Natural killer cell treated with Interleukin-12 subunit alpha and Interleukin-12 subunit beta and Interleukin-15 and Interleukin-18, amount 100 ng/mL, for 72 hours (primary cell): Measurements from ENCODE around the gene ZNF135. TPM values are rescaled to one million over a fixed set of nuclear protein-coding genes. Genes with fewer than 3 reads are reported as not detected.

Experiments used
- ATAC-seq, 2 donors: fragments of 150-1000 bp; cut with Tn5 transposase in 1 of 2; sonication (Bioruptor Pico), chemical (Tn5 transposase) in 1 of 2; 2 replicates each; pipeline ENCODE4 v1.10.0; 2021
- DNase-seq: peaks from one replicate; pipeline ENCODE4 v3.0.0; 2022; ENCODE audit warnings: low spot score
- H3K27ac Mint-ChIP-seq, 2 donors: 1 replicate in 1 of 2; 2 replicates in 1 of 2; pipeline ENCODE4 v1.8.0; 2022; ENCODE audit warnings: mixed read lengths in 2 of 2, mild to moderate bottlenecking in 1 of 2, moderate library complexity in 1 of 2
- H3K27me3 Mint-ChIP-seq, 2 donors: 1 replicate in 1 of 2; 2 replicates in 1 of 2; pipeline ENCODE4 v1.8.0; 2022; ENCODE audit warnings: mixed read lengths in 2 of 2
- H3K36me3 Mint-ChIP-seq: one replicate; pipeline ENCODE4 v1.8.0; 2022; ENCODE audit warnings: mixed read lengths
- H3K4me1 Mint-ChIP-seq, 2 donors: 1 replicate in 1 of 2; 2 replicates in 1 of 2; pipeline ENCODE4 v1.8.0; 2022; ENCODE audit warnings: low read depth in 2 of 2, mixed read lengths in 2 of 2, mild to moderate bottlenecking in 1 of 2
- H3K4me3 Mint-ChIP-seq: one replicate; pipeline ENCODE4 v1.8.0; 2022; ENCODE audit warnings: mixed read lengths
- H3K9me3 Mint-ChIP-seq: 2 replicates; pipeline ENCODE4 v1.8.0; 2022; ENCODE audit warnings: mixed read lengths
- total RNA-seq, 2 donors: library from RNA; stranded (reverse); gene quantifications; one replicate each; pipeline ENCODE4 v1.2.3, GENCODE V29; 2022

Gene ZNF135
- total RNA-seq, 2 donors from 2014 or later = 0.20 to 1.4 TPM

DNA sequence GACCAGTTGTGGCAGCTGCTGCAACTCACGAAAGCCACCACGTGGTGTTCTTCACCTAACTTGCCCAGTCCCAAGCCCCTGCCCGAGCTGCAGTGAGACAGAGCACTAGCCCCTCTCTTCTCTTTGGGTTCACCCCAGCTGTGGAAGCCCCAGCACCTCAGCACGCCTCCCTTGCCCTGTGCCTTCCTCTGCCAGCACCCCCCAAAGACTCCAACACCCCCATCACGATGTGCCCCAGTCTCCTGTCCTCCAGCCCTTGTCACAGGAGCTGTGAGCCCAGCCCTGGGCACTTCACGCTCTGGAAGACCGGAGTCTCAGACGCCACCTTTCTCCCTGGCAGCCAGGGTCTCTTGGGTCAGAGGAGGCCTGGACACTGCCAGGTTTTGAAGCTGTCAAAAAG, 2.2 kb upstream of the ZNF135 start:
- ATAC-seq = no peak
- Mint-ChIP-seq H3K27me3 (peaks cover 0 to 12% of the 10 kb centered on the region in 2 donors), H3K4me3 (no peak overlapping the region), H3K27ac (no peak overlapping the region), H3K4me1 (peaks cover 0 to 14% of the 10 kb centered on the region in 2 donors), H3K36me3 (peaks cover 7% of the 10 kb centered on the region), H3K9me3 (peaks cover 16% of the 10 kb centered on the region)
- DNase-seq = no peak

DNA sequence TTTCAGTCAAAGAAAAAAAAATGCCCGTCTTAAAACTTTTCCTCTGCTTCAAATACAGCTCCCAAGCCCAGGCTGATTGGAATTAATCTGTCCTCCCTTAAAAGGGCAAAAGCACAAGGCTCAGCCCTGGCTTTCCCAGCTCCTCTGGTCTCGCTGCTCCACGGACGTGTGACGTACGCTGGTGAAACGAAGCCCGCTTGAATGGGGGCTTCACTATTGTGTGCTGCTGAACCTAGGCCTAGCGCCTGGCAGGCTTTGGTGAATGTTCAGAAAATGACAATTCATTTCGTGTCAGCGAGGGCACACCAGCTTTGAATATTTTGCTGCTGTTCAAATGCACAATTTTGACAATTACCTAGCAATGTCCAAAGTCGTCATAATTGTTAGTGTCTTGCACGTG, 615 bp upstream of the ZNF135 start:
- H3K27me3 Mint-ChIP-seq = peaks cover 0 to 12% of the 10 kb centered on the region in 2 donors
- peaks cover 0 to 14% of the 10 kb centered on the region in 2 donors for H3K4me1 Mint-ChIP-seq
- peaks cover 8% of the 10 kb centered on the region for H3K36me3 Mint-ChIP-seq
- H3K4me3 Mint-ChIP-seq = peak overlapping the region; percentile 79
- ATAC-seq (no peak), DNase-seq (no peak)
- peak overlapping the region in 1 of 2 donors; percentile 62 for H3K27ac Mint-ChIP-seq
- H3K9me3 Mint-ChIP-seq = peaks cover 16% of the 10 kb centered on the region

GRCh38 chr19:58059671-58060078, 593 bp downstream of the ZNF135 start:
- Mint-ChIP-seq H3K9me3 (peaks cover 20% of the 10 kb centered on the region), H3K27ac (no peak overlapping the region), H3K4me3 (peak overlapping the region; percentile 66), H3K27me3 (peaks cover 0 to 12% of the 10 kb centered on the region in 2 donors), H3K4me1 (peaks cover 0 to 14% of the 10 kb centered on the region in 2 donors), H3K36me3 (peaks cover 13% of the 10 kb centered on the region)
- ATAC-seq = peak in 1 of 2 donors; percentile 19
- DNase-seq = no peak

DNA sequence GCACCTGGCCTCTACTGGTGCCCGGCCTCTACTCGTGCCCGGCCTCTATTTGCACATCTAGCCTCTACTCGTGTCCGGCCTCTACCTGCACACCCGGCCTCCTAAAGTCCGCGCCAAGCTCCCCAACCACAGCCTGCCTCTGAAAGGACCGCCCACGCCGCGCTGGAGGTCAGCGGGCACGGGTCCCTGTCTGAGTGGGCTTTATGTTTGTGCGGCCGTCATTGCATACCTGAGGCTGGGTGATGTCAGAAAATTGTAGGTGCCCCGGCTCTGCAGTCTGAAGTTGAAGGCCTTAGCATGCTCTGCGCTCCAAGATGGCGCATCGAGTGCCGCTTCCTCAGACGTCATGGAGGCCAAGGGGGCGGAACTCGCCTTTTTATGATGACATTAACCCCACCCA, 1.1 kb downstream of the ZNF135 start:
- Mint-ChIP-seq H3K4me1 (peaks cover 0 to 12% of the 10 kb centered on the region in 2 donors), H3K4me3 (peak overlapping the region; percentile 66)
- no peak for ATAC-seq

DNA sequence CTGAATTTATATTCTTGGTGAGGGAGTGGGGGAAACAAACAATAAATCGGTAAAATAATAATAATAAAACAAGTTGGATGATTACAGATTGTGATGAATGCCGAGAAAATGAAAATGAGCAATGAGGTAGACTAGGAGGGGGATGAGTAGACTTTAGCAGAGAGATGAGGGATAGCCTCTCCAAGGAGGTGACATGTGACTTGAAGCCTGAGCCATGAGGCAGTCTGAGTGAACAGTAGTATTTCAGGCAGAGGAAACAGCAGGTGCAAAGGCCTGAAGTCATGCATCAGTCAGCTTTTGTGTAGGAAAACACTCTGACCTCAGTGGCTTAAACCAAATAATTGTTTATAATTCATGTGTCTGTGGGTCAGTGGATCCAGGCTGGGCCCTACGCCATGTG, 4.6 kb downstream of the ZNF135 start:
- Mint-ChIP-seq H3K9me3 (peaks cover 23% of the 10 kb centered on the region), H3K36me3 (peaks cover 40% of the 10 kb centered on the region), H3K27me3 (no peaks in the 10 kb centered on the region), H3K27ac (no peak overlapping the region), H3K4me3 (no peak overlapping the region), H3K4me1 (peaks cover 0 to 4% of the 10 kb centered on the region in 2 donors)
- no peak for DNase-seq
- no peak for ATAC-seq

More for the DNA sequence above, 1.1 kb downstream of the ZNF135 start:
- Mint-ChIP-seq H3K36me3 (peaks cover 13% of the 10 kb centered on the region), H3K27me3 (peaks cover 0 to 11% of the 10 kb centered on the region in 2 donors), H3K27ac (no peak overlapping the region), H3K9me3 (peaks cover 18% of the 10 kb centered on the region)
- DNase-seq = no peak

DNA sequence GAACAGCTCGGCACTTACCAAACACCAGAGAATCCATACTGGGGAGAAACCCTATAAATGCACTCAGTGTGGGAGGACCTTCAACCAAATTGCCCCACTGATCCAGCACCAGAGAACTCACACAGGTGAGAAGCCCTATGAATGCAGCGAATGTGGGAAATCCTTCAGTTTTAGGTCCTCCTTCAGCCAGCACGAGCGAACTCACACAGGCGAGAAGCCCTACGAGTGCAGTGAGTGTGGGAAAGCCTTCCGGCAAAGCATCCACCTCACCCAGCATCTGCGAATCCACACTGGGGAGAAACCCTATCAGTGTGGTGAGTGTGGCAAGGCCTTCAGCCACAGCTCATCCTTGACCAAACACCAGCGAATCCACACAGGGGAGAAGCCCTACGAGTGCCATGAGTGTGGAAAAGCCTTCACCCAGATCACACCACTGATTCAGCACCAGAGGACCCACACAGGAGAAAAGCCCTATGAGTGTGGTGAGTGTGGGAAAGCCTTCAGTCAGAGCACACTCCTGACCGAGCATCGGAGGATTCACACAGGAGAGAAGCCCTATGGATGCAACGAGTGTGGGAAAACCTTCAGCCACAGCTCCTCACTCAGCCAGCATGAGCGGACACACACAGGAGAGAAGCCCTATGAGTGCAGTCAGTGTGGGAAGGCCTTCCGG, 8.3 kb downstream of the ZNF135 start:
- no peaks in the 10 kb centered on the region for H3K27me3 Mint-ChIP-seq
- ATAC-seq (no peak), DNase-seq (no peak)
- H3K9me3 Mint-ChIP-seq = peaks cover 29% of the 10 kb centered on the region
- no peak overlapping the region for H3K4me3 Mint-ChIP-seq
- no peaks in the 10 kb centered on the region for H3K4me1 Mint-ChIP-seq
- H3K27ac Mint-ChIP-seq = no peak overlapping the region
- peaks cover 39% of the 10 kb centered on the region for H3K36me3 Mint-ChIP-seq

GRCh38 chr19:58079792-58080191, 20.7 kb downstream of the ZNF135 start:
- ATAC-seq = no peak
- H3K9me3 Mint-ChIP-seq = peaks cover 19% of the 10 kb centered on the region

DNA sequence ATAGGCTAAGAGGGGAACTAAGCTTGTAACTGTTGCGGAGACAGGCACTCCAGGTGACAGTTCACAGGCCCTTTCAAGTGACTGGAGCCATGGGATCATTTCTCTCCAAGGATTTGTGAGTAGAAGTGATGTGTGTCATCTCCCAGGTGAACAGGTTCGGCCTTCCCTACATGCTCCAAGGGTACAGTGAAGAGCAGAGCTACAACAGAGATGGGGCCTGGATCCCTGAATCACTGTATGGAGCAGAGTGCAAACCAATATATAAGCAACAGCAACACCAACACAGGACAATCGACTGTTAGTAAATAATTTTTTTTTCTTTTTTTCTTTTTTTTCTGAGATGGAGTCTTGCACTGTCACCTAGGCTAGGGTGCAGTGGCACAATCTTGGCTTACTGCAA, 23.9 kb downstream of the ZNF135 start:
- Mint-ChIP-seq H3K27me3 (no peaks in the 10 kb centered on the region), H3K4me1 (no peaks in the 10 kb centered on the region), H3K9me3 (peaks cover 15% of the 10 kb centered on the region), H3K4me3 (no peak overlapping the region), H3K27ac (no peak overlapping the region), H3K36me3 (peaks cover 21% of the 10 kb centered on the region)
- ATAC-seq (no peak), DNase-seq (no peak)

More at GRCh38 chr19:58079792-58080191, 20.7 kb downstream of the ZNF135 start:
- no peak overlapping the region for H3K4me3 Mint-ChIP-seq
- no peaks in the 10 kb centered on the region for H3K4me1 Mint-ChIP-seq
- H3K27ac Mint-ChIP-seq = no peak overlapping the region
- H3K27me3 Mint-ChIP-seq = no peaks in the 10 kb centered on the region
- peaks cover 21% of the 10 kb centered on the region for H3K36me3 Mint-ChIP-seq
- DNase-seq = no peak

GRCh38 chr19:58084596-58085347, 25.7 kb downstream of the ZNF135 start:
- no peak overlapping the region for H3K4me3 Mint-ChIP-seq
- no peaks in the 10 kb centered on the region for H3K4me1 Mint-ChIP-seq
- H3K27ac Mint-ChIP-seq = no peak overlapping the region
- H3K36me3 Mint-ChIP-seq = peaks cover 21% of the 10 kb centered on the region
- no peak for DNase-seq
- H3K27me3 Mint-ChIP-seq = no peaks in the 10 kb centered on the region
- no peak for ATAC-seq
- H3K9me3 Mint-ChIP-seq = peaks cover 15% of the 10 kb centered on the region

DNA sequence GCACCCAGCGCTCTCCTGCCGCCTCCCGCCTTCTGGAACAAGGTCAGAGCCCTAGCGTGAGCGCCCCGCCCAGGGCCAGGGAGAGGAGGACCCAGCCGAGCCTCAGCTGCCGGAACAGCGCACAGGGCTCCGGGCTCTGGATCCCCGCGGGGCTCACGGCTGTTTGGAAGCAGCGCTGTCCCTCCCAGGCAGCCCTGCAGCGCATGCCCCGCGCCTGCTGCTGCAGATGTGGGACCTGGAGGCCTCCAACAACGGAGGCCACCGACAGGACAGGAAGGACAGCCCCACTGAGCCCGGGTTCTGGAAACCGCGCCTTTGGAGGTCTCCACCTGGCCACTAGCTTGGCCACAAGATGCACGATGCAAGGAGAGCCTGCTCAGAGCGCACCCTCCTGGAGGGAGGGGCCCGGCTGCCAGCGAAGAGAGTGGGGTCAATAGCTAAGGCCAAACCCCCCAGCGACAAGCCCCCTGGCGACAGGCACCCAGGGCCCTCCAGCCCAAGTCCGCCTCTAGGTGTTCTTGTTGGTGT, 26.3 kb downstream of the ZNF135 start:
- DNase-seq = no peak
- Mint-ChIP-seq H3K4me1 (no peaks in the 10 kb centered on the region), H3K4me3 (no peak overlapping the region), H3K27me3 (no peaks in the 10 kb centered on the region), H3K9me3 (peaks cover 10% of the 10 kb centered on the region), H3K36me3 (peaks cover 16% of the 10 kb centered on the region), H3K27ac (no peak overlapping the region)
- ATAC-seq = no peak

DNA sequence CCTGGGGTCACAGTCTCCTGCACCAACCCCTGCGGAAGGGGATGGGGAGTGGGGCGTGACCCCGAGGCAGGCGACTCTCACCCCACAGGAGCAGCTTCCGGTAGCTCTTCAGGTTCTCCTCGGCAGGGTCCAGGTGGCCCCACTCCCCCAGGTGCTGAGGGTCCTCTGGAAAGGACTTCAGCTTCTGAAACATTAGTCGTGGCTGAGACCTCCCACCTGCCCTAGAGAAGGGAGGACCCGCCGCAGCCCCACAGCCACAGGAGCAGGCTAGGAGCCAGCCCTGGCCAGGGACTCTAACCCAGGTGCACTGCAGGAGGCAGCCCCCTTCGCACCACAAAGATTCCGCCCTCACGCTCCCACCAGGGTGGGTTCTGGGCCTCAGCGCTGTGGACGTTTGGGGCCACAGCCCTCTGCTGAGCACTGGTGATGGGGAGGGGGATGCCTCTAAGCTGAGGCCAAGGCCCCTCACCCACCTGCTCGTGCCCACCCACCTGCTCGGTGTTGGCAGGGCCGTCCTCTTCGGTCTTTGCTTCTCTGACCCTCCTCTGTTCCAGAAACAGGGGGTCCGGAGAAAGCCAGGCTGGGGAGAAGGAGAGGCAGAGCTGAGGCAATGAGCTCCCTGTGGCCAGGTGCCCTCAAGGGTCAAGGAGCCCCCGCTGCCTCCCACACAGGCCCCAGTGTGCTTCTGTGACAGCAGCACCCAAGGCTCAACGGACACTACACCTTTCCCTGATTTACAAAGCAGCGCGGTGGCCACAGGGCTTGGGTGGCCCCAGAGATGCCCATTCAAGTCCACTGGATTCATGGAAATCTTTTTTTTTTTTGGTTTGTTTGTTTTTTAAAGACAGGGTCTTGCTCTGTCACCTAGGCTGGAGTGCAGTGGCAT, 28.0 kb downstream of the ZNF135 start:
- ATAC-seq (no peak), DNase-seq (no peak)
- H3K9me3 Mint-ChIP-seq = peaks cover 4% of the 10 kb centered on the region
- H3K4me1 Mint-ChIP-seq = no peaks in the 10 kb centered on the region
- no peak overlapping the region for H3K27ac Mint-ChIP-seq
- peaks cover 7% of the 10 kb centered on the region for H3K36me3 Mint-ChIP-seq
- H3K27me3 Mint-ChIP-seq = no peaks in the 10 kb centered on the region
- no peak overlapping the region for H3K4me3 Mint-ChIP-seq

DNA sequence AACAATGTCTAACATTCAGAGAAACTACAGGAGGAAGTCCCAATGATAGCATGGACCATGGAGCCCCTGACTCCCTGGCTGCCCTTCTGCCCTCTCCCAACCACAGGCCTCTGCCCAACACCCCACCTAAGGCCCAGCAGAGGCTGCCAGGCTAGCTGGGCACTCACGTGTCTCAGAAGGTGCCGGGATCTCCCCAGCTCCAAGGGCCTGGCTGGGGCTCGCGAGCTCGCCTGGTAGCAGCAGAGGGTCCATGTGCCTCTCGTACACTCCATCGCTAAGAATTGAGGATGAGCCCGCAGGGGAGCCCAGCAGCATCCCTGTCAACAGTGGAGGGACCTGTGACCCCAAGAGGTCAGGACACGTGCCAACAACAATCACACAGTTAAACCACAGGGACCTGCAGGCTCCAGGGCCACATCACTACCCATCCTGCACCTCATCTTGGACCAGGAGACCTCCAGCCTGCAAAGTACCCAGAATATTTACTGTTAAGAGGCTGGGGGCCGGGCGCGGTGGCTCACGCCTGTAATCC, 29.5 kb downstream of the ZNF135 start:
- H3K4me3 Mint-ChIP-seq = no peak overlapping the region

DNA sequence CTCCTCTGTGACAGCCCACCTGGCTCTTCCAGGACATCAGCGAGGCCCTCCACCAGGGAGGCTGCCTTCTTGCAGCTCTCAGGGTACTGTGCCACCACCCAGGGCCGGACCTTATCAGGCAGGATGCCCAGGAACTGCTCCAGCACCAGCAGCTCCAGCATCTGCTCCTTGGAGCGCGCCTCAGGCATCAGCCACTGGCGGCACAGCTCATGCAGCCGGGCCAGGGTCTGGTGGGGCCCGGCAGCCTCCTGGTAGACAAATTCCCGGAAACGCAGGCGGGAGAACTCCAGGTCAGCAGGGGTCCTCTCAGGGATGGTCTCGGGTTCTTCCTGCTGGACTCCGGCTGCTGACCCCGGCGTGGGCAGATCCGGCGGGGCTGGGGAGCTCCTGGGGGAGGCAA, 30.8 kb downstream of the ZNF135 start:
- ATAC-seq (no peak), DNase-seq (no peak)
- Mint-ChIP-seq H3K36me3 (peaks cover 6% of the 10 kb centered on the region), H3K27me3 (no peaks in the 10 kb centered on the region), H3K4me1 (no peaks in the 10 kb centered on the region), H3K27ac (no peak overlapping the region), H3K4me3 (no peak overlapping the region), H3K9me3 (peaks cover 3% of the 10 kb centered on the region)

More for the DNA sequence above, 29.5 kb downstream of the ZNF135 start:
- H3K36me3 Mint-ChIP-seq = peaks cover 11% of the 10 kb centered on the region
- no peak for DNase-seq
- H3K4me1 Mint-ChIP-seq = no peaks in the 10 kb centered on the region
- H3K27ac Mint-ChIP-seq = no peak overlapping the region
- ATAC-seq = no peak
- H3K27me3 Mint-ChIP-seq = no peaks in the 10 kb centered on the region
- peaks cover 6% of the 10 kb centered on the region for H3K9me3 Mint-ChIP-seq
